ENCODE data around the gene PRPF6. TPM values are rescaled to one million over a fixed set of nuclear protein-coding genes. Genes with fewer than 3 reads are reported as not detected.

Gene PRPF6
- total RNA-seq, 3 donors from 2014 or later: 51.2 to 64.4 (median 59.1) TPM

GRCh38 chr20:64047046-64047389 is 66.1 kb downstream of the PRPF6 start:
- Histone ChIP-seq H3K4me3 (no peak overlapping the region), H3K36me3 (ENCODE audit: low read depth) (no peaks in the 10 kb centered on the region), H3K9me3 (no peaks in the 10 kb centered on the region), H3K4me1 (ENCODE audit: low read depth) (peaks cover 5% of the 10 kb centered on the region)
- DNase-seq (no peak), ATAC-seq (no peak)
- no peak for TF ChIP-seq CTCF (IDR thresholded peaks at IDR 0.05)
- intact Hi-C loops (cut with DNase I, micrococcal nuclease): no loop called here

- ATAC-seq (no peak), DNase-seq (no peak)
- peaks cover 5% of the 10 kb centered on the region for H3K4me1 ChIP-seq (ENCODE audit: low read depth)
- H3K36me3 ChIP-seq (ENCODE audit: low read depth): no peaks in the 10 kb centered on the region
- no peaks in the 10 kb centered on the region for H3K9me3 ChIP-seq
- intact Hi-C loops (cut with DNase I, micrococcal nuclease): no loop called here
- TF ChIP-seq CTCF (IDR thresholded peaks at IDR 0.05): no peak
- no peak overlapping the region for H3K4me3 ChIP-seq
These were observed 67.1 kb downstream of the PRPF6 start for GRCh38 chr20:64047968-64048401.

- Histone ChIP-seq H3K9me3 (no peaks in the 10 kb centered on the region), H3K4me1 (ENCODE audit: low read depth) (peaks cover 5% of the 10 kb centered on the region), H3K36me3 (ENCODE audit: low read depth) (no peaks in the 10 kb centered on the region), H3K4me3 (no peak overlapping the region)
- no peak for TF ChIP-seq CTCF (IDR thresholded peaks at IDR 0.05)
- ATAC-seq (no peak), DNase-seq (no peak)
- intact Hi-C loops (cut with DNase I, micrococcal nuclease): no loop called here
These were observed 67.6 kb downstream of the PRPF6 start for GRCh38 chr20:64048402-64049044.

GRCh38 chr20:64049060-64049877 is 68.3 kb downstream of the PRPF6 start, which contains the start of gene SOX18:
SOX18 (minus strand) TSS chr20:64049639; CDS start chr20:64049516, 123 bp downstream.
- no peak within 1 kb of the TSS for H3K4me3 ChIP-seq
- H3K9me3 ChIP-seq: no peaks in the 10 kb centered on the region
- H3K4me1 ChIP-seq (ENCODE audit: low read depth): peaks cover 5% of the 10 kb centered on the region
- intact Hi-C loops (cut with DNase I, micrococcal nuclease): no loop called here
- no peaks in the 10 kb centered on the region for H3K36me3 ChIP-seq (ENCODE audit: low read depth)
- ATAC-seq: peak; percentile 25
- no peak for TF ChIP-seq CTCF (IDR thresholded peaks at IDR 0.05)
- DNase-seq: no peak

- no peak overlapping the region for H3K4me3 ChIP-seq
- no peak for TF ChIP-seq CTCF (IDR thresholded peaks at IDR 0.05)
- ATAC-seq: no peak
These were observed 68.9 kb downstream of the PRPF6 start for GRCh38 chr20:64049878-64050260.

More at GRCh38 chr20:64049878-64050260, 68.9 kb downstream of the PRPF6 start:
- intact Hi-C loops (cut with DNase I, micrococcal nuclease): no loop called here
- Histone ChIP-seq H3K9me3 (no peaks in the 10 kb centered on the region), H3K36me3 (ENCODE audit: low read depth) (no peaks in the 10 kb centered on the region), H3K4me1 (ENCODE audit: low read depth) (peaks cover 5% of the 10 kb centered on the region)
- DNase-seq: no peak

All from mucosa of descending colon (tissue), 3 donors.